SJCRH30 (cell line): ENCODE data around the gene UMOD. TPM values are rescaled to one million over a fixed set of nuclear protein-coding genes. Genes with fewer than 3 reads are reported as not detected.

ENCODE experiments used
- DNase-seq, 2 experiments: peaks; one replicate each; pipeline ENCODE4 v3.0.0-alpha.2; 2015 to 2020
- H3K27ac ChIP-seq: fragments of 250-450 bp; sonication (Bioruptor Pico); 2 replicates; pipeline ENCODE4 v1.5.1; 2020; ENCODE audit warnings: mild to moderate bottlenecking, moderate library complexity
- H3K27me3 ChIP-seq: fragments of 250-450 bp; sonication (Bioruptor Pico); 2 replicates; pipeline ENCODE4 v1.5.1; 2020; ENCODE audit warnings: mild to moderate bottlenecking, moderate library complexity
- H3K36me3 ChIP-seq: fragments of 250-450 bp; sonication (Bioruptor Pico); 2 replicates; pipeline ENCODE4 v1.5.1; 2020; ENCODE audit warnings: mild to moderate bottlenecking, moderate library complexity
- H3K4me1 ChIP-seq: fragments of 250-450 bp; sonication (Bioruptor Pico); 2 replicates; pipeline ENCODE4 v1.5.1; 2020; ENCODE audit warnings: mild to moderate bottlenecking, moderate library complexity
- H3K4me3 ChIP-seq: fragments of 250-450 bp; sonication (Bioruptor Pico); 2 replicates; pipeline ENCODE4 v1.5.1; 2020; ENCODE audit warnings: mild to moderate bottlenecking, moderate library complexity
- H3K9me3 ChIP-seq: fragments of 250-450 bp; sonication (Bioruptor Pico); replicated peaks from 2 replicates; pipeline ENCODE4 v1.5.1; 2020; ENCODE audit warnings: mild to moderate bottlenecking, moderate library complexity
- total RNA-seq: library from RNA; depleted of rRNA; stranded (reverse); fragments of >200 nt; shearing (Covaris generic); gene quantifications from 2 replicates; pipeline ENCODE4 v1.2.3, GENCODE V29; 2014

Gene UMOD
- total RNA-seq, 1 experiment from 2014 or later: not detected

- H3K9me3 ChIP-seq: no peaks in the 10 kb centered on the region
- H3K4me1 ChIP-seq: no peaks in the 10 kb centered on the region
- H3K36me3 ChIP-seq: no peaks in the 10 kb centered on the region
- peak; percentile 62 to 76 for DNase-seq
- H3K27me3 ChIP-seq: no peaks in the 10 kb centered on the region
- no peak overlapping the region for H3K27ac ChIP-seq
- no peak overlapping the region for H3K4me3 ChIP-seq
These were observed 30.9 kb upstream of the UMOD start for GRCh38 chr16:20383106-20384029.

GRCh38 chr16:20382202-20382948, 29.9 kb upstream of the UMOD start:
- Histone ChIP-seq H3K4me3 (no peak overlapping the region), H3K4me1 (no peaks in the 10 kb centered on the region), H3K9me3 (no peaks in the 10 kb centered on the region), H3K27ac (no peak overlapping the region), H3K36me3 (no peaks in the 10 kb centered on the region), H3K27me3 (no peaks in the 10 kb centered on the region)
- DNase-seq: no peak

- H3K27me3 ChIP-seq: no peaks in the 10 kb centered on the region
- H3K9me3 ChIP-seq: no peaks in the 10 kb centered on the region
- no peak overlapping the region for H3K27ac ChIP-seq
- H3K36me3 ChIP-seq: no peaks in the 10 kb centered on the region
- DNase-seq: no peak
- H3K4me1 ChIP-seq: no peaks in the 10 kb centered on the region
- H3K4me3 ChIP-seq: no peak overlapping the region
These were observed 28.3 kb upstream of the UMOD start for GRCh38 chr16:20380782-20381181.

GRCh38 chr16:20377181-20377580, 24.7 kb upstream of the UMOD start:
- Histone ChIP-seq H3K36me3 (no peaks in the 10 kb centered on the region), H3K27me3 (no peaks in the 10 kb centered on the region), H3K4me1 (no peaks in the 10 kb centered on the region), H3K4me3 (no peak overlapping the region), H3K9me3 (no peaks in the 10 kb centered on the region), H3K27ac (no peak overlapping the region)
- DNase-seq: no peak

GRCh38 chr16:20372701-20373100, 20.2 kb upstream of the UMOD start:
- Histone ChIP-seq H3K27me3 (no peaks in the 10 kb centered on the region), H3K9me3 (no peaks in the 10 kb centered on the region), H3K4me3 (no peak overlapping the region), H3K36me3 (no peaks in the 10 kb centered on the region), H3K4me1 (no peaks in the 10 kb centered on the region), H3K27ac (no peak overlapping the region)
- DNase-seq: no peak

- Histone ChIP-seq H3K4me3 (no peak overlapping the region), H3K4me1 (no peaks in the 10 kb centered on the region), H3K9me3 (no peaks in the 10 kb centered on the region), H3K27ac (no peak overlapping the region), H3K27me3 (no peaks in the 10 kb centered on the region), H3K36me3 (no peaks in the 10 kb centered on the region)
- no peak for DNase-seq
These were observed 17.0 kb upstream of the UMOD start for GRCh38 chr16:20369452-20370054.

- DNase-seq: peak; percentile 42 to 76
- Histone ChIP-seq H3K4me3 (no peak overlapping the region), H3K36me3 (no peaks in the 10 kb centered on the region), H3K9me3 (no peaks in the 10 kb centered on the region), H3K27me3 (no peaks in the 10 kb centered on the region), H3K4me1 (no peaks in the 10 kb centered on the region), H3K27ac (no peak overlapping the region)
These were observed 11.5 kb upstream of the UMOD start for GRCh38 chr16:20364051-20364450.

GRCh38 chr16:20363191-20363590, 10.7 kb upstream of the UMOD start:
- H3K4me1 ChIP-seq: no peaks in the 10 kb centered on the region
- no peak for DNase-seq
- no peaks in the 10 kb centered on the region for H3K27me3 ChIP-seq

GRCh38 chr16:20359997-20360396, 7.5 kb upstream of the UMOD start:
- Histone ChIP-seq H3K9me3 (no peaks in the 10 kb centered on the region), H3K36me3 (no peaks in the 10 kb centered on the region), H3K4me1 (no peaks in the 10 kb centered on the region), H3K27me3 (no peaks in the 10 kb centered on the region), H3K4me3 (no peak overlapping the region), H3K27ac (no peak overlapping the region)
- peak; percentile 5 to 35 for DNase-seq

More at GRCh38 chr16:20363191-20363590, 10.7 kb upstream of the UMOD start:
- Histone ChIP-seq H3K4me3 (no peak overlapping the region), H3K27ac (no peak overlapping the region), H3K36me3 (no peaks in the 10 kb centered on the region), H3K9me3 (no peaks in the 10 kb centered on the region)

GRCh38 chr16:20355114-20355782, 2.7 kb upstream of the UMOD start:
- no peaks in the 10 kb centered on the region for H3K9me3 ChIP-seq
- H3K27me3 ChIP-seq: no peaks in the 10 kb centered on the region
- no peaks in the 10 kb centered on the region for H3K36me3 ChIP-seq
- H3K27ac ChIP-seq: no peak overlapping the region
- H3K4me1 ChIP-seq: no peaks in the 10 kb centered on the region
- DNase-seq: no peak
- no peak overlapping the region for H3K4me3 ChIP-seq

GRCh38 chr16:20353379-20353778, 864 bp upstream of the UMOD start:
- DNase-seq: no peak
- H3K9me3 ChIP-seq: no peaks in the 10 kb centered on the region
- no peaks in the 10 kb centered on the region for H3K36me3 ChIP-seq
- no peaks in the 10 kb centered on the region for H3K4me1 ChIP-seq
- H3K4me3 ChIP-seq: no peak overlapping the region
- H3K27me3 ChIP-seq: no peaks in the 10 kb centered on the region
- H3K27ac ChIP-seq: no peak overlapping the region

GRCh38 chr16:20349615-20350014, 2.9 kb downstream of the UMOD start:
- DNase-seq: no peak

GRCh38 chr16:20348365-20349185, 3.9 kb downstream of the UMOD start:
- no peak overlapping the region for H3K4me3 ChIP-seq
- H3K27ac ChIP-seq: no peak overlapping the region
- H3K27me3 ChIP-seq: no peaks in the 10 kb centered on the region
- no peaks in the 10 kb centered on the region for H3K36me3 ChIP-seq
- H3K9me3 ChIP-seq: no peaks in the 10 kb centered on the region
- DNase-seq: peak; percentile 32 to 41
- H3K4me1 ChIP-seq: no peaks in the 10 kb centered on the region

More at GRCh38 chr16:20349615-20350014, 2.9 kb downstream of the UMOD start:
- no peaks in the 10 kb centered on the region for H3K9me3 ChIP-seq
- H3K4me1 ChIP-seq: no peaks in the 10 kb centered on the region
- H3K4me3 ChIP-seq: no peak overlapping the region
- no peak overlapping the region for H3K27ac ChIP-seq
- H3K27me3 ChIP-seq: no peaks in the 10 kb centered on the region
- no peaks in the 10 kb centered on the region for H3K36me3 ChIP-seq
